ENCODE data around the gene GPR108.
"Not testable (repeated sequence)": the region's sequence is repeated elsewhere in the genome, so short reads cannot be mapped to it uniquely, and the experiment has no call there.

GRCh38 chr19:6776045-6776444, 38.7 kb upstream of the GPR108 start:
- TF ChIP-seq CTCF, POLR2A (IDR thresholded peaks at IDR 0.05): not testable (repeated sequence)

Data from thyroid gland (tissue), 4 donors.